ENCODE results near the gene RXRA.

The RXRA gene

GRCh38 chr9:134483361-134484184, 157.3 kb downstream of the RXRA start:
- ChIA-PET POLR2A (no interaction called here), CTCF (no interaction called here)
- H3K36me3 ChIP-seq (ENCODE audit: control insufficient read depth in 2 of 2, insufficient read depth in 1 of 2, low read length in 2 of 2) = no peaks in the 10 kb centered on the region
- TF ChIP-seq ZNF23 (tag by site-specific recombination; IDR thresholded peaks at IDR 0.05; ENCODE audit: borderline replicate concordance) (no peak), ZNF623 (tag by site-specific recombination; IDR thresholded peaks at IDR 0.05) (no peak), OSR2 (tag by site-specific recombination; IDR thresholded peaks at IDR 0.05) (no peak), KLF8 (tag by site-specific recombination; IDR thresholded peaks at IDR 0.05) (no peak), ZNF600 (tag by site-specific recombination; IDR thresholded peaks at IDR 0.05) (no peak), ZNF280C (tag by site-specific recombination; IDR thresholded peaks at IDR 0.05) (no peak), ZNF175 (tag by site-specific recombination; IDR thresholded peaks at IDR 0.05) (no peak), GLI4 (tag by site-specific recombination; IDR thresholded peaks at IDR 0.05) (no peak), GLI2 (tag by site-specific recombination; IDR thresholded peaks at IDR 0.05; ENCODE audit: borderline replicate concordance, low read depth) (no peak)
- H3K9me3 ChIP-seq (ENCODE audit: control insufficient read depth, insufficient read depth, low read depth, low read length) = no peaks in the 10 kb centered on the region
- no peak overlapping the region for H3K27ac ChIP-seq (ENCODE audit: extremely low read depth, low read depth, low read length)
- no peaks in the 10 kb centered on the region for H3K4me1 ChIP-seq (ENCODE audit: control insufficient read depth, insufficient read depth, low read length)
- H3K4me3 ChIP-seq (ENCODE audit: low read depth, low read length) = no peak overlapping the region

GRCh38 chr9:134484479-134484878, 158.2 kb downstream of the RXRA start:
- no peak for TF ChIP-seq ZXDB (tag by site-specific recombination; IDR thresholded peaks at IDR 0.05)
- TF ChIP-seq ZNF837 (tag by site-specific recombination; IDR thresholded peaks at IDR 0.05) = no peak
- TF ChIP-seq ZNF677 (tag by site-specific recombination; IDR thresholded peaks at IDR 0.05) = no peak
- TF ChIP-seq ZNF157 (tag by site-specific recombination; IDR thresholded peaks at IDR 0.05) = no peak
- TF ChIP-seq ZNF274 (IDR thresholded peaks at IDR 0.05; ENCODE audit: low read length) = no peak
- TF ChIP-seq ZNF274 (tag by site-specific recombination; IDR thresholded peaks at IDR 0.05; ENCODE audit: borderline replicate concordance) = no peak
- no peak for TF ChIP-seq ZNF610 (tag by site-specific recombination; IDR thresholded peaks at IDR 0.05; ENCODE audit: borderline replicate concordance)
- no peak for TF ChIP-seq SP7 (tag by site-specific recombination; IDR thresholded peaks at IDR 0.05)
- TF ChIP-seq BCL11B (tag by site-specific recombination; IDR thresholded peaks at IDR 0.05; ENCODE audit: low read depth) = no peak
- TF ChIP-seq ZNF624 (tag by site-specific recombination; IDR thresholded peaks at IDR 0.05) = no peak
- no peak for TF ChIP-seq ZNF362 (tag by site-specific recombination; IDR thresholded peaks at IDR 0.05)
- TF ChIP-seq TRIM28 (IDR thresholded peaks at IDR 0.05; ENCODE audit: borderline replicate concordance, low read length) = no peak
- TF ChIP-seq ZFP69B (tag by site-specific recombination; IDR thresholded peaks at IDR 0.05) = no peak
- no peak for TF ChIP-seq ZNF335 (tag by site-specific recombination; conservative IDR thresholded peaks at IDR 0.05)
- TF ChIP-seq ZFHX2 (tag by site-specific recombination; conservative IDR thresholded peaks at IDR 0.05) = no peak
- no peak for TF ChIP-seq ZSCAN4 (tag by site-specific recombination; IDR thresholded peaks at IDR 0.05)
- no peaks in the 10 kb centered on the region for H3K4me1 ChIP-seq (ENCODE audit: control insufficient read depth, insufficient read depth, low read length)
- H3K4me3 ChIP-seq (ENCODE audit: low read depth, low read length) = no peak overlapping the region
- H3K9me3 ChIP-seq (ENCODE audit: control insufficient read depth, insufficient read depth, low read depth, low read length) = no peaks in the 10 kb centered on the region
- CTCF ChIA-PET = interaction anchor here (0.6 kb wide), 1 partner anchor 206 kb away, joined by 3 read pairs; no protein-coding TSS in a partner anchor
- no peak overlapping the region for H3K27ac ChIP-seq (ENCODE audit: extremely low read depth, low read depth, low read length)
- no peaks in the 10 kb centered on the region for H3K36me3 ChIP-seq (ENCODE audit: control insufficient read depth in 2 of 2, insufficient read depth in 1 of 2, low read length in 2 of 2)
- POLR2A ChIA-PET = no interaction called here

Measured in HEK293 (cell line).